HepG2 (cell line): Measurements from ENCODE around the gene CARD19. TPM values are rescaled to one million over a fixed set of nuclear protein-coding genes. Genes with fewer than 3 reads are reported as not detected.
A peak's percentile ranks its signal among the peaks of the same experiment; 100 is the strongest.

ENCODE experiments used
- CEBPZ ChIP-seq: IDR thresholded peaks from 2 replicates; pipeline ENCODE4 v1.6.1; 2012; ENCODE audit warnings: low read length, improper control_type of control experiment
- HHEX ChIP-seq: IDR thresholded peaks from 2 replicates; pipeline ENCODE4 v1.6.1; 2016; ENCODE audit warnings: control low read depth
- HNF4G ChIP-seq, 2 experiments: sonication (generic) in 1 of 2; formaldehyde crosslinking in 1 of 2; IDR thresholded peaks; 2 replicates each; pipeline versions ENCODE4 v1.4.0 to v1.6.1; 2011 to 2020; ENCODE audit warnings: borderline replicate concordance in 2 of 2, low read depth in 2 of 2, mild to moderate bottlenecking in 2 of 2, low read length in 1 of 2, missing genetic modification reagents in 1 of 2, moderate library complexity in 1 of 2
- KLF16 ChIP-seq, 2 experiments: sonication (generic) in 1 of 2; formaldehyde crosslinking in 1 of 2; IDR thresholded peaks; 2 replicates each; pipeline versions ENCODE4 v1.6.1 to v1.8.0; 2016 to 2023; ENCODE audit warnings: missing genetic modification reagents in 2 of 2, missing compliant biosample characterization in 1 of 2
- TBL1XR1 ChIP-seq: fragments of 150-350 bp; IDR thresholded peaks from 2 replicates; pipeline ENCODE4 v1.6.1; 2014; ENCODE audit warnings: borderline replicate concordance, low read length; ENCODE audit not compliant: partially characterized antibody
- ZBTB40 ChIP-seq, 2 experiments: fragments of 450-650 bp in 1 of 2; sonication (generic) in 1 of 2; formaldehyde crosslinking in 1 of 2; IDR thresholded peaks; 2 replicates each; pipeline versions ENCODE4 v1.6.1 to v1.8.0; 2016 to 2022; ENCODE audit warnings: antibody characterized with exemption in 1 of 2, mild to moderate bottlenecking in 1 of 2, missing genetic modification reagents in 1 of 2
- ZFY ChIP-seq: sonication (generic); formaldehyde crosslinking; IDR thresholded peaks from 2 replicates; pipeline ENCODE4 v1.4.0; 2020; ENCODE audit warnings: missing genetic modification reagents
- ZNF569 ChIP-seq: sonication (generic); formaldehyde crosslinking; IDR thresholded peaks from 2 replicates; pipeline ENCODE4 v1.5.0; 2020; ENCODE audit warnings: mild to moderate bottlenecking, missing genetic modification reagents, moderate library complexity, borderline replicate concordance
- ZSCAN31 ChIP-seq: sonication (generic); formaldehyde crosslinking; IDR thresholded peaks from 2 replicates; pipeline ENCODE4 v1.5.0; 2020; ENCODE audit warnings: low read depth, mild to moderate bottlenecking, missing genetic modification reagents
- polyA plus RNA-seq, 8 experiments: library from polyadenylated mRNA; depleted of rRNA in 3 of 8; stranded (reverse) in 7 of 8; unstranded in 1 of 8; fragments of >200 nt; fragmentation: Illumina TruSeq in 4 of 8; extraction: Trizol in 4 of 8; gene quantifications; 2 replicates each; pipeline versions ENCODE4 v1.2.1 to v1.2.3, GENCODE V29; 2011 to 2016; ENCODE audit warnings: low read depth in 4 of 8, missing spikeins in 1 of 8, mixed read lengths in 1 of 8; ENCODE audit not compliant: insufficient read depth in 1 of 8
- total RNA-seq, 5 experiments: library from RNA; depleted of rRNA; stranded (reverse); fragments of >200 nt; fragmentation: Illumina TruSeq; extraction: Trizol; gene quantifications; 2 replicates each; pipeline ENCODE4 v1.2.3, GENCODE V29; 2016; ENCODE audit warnings: low read depth in 1 of 5
- TF ChIP-seq, protein P1 (sequence below): sonication (generic); formaldehyde crosslinking; IDR thresholded peaks from 2 replicates; pipeline ENCODE4 v1.5.0; 2020; ENCODE audit warnings: missing genetic modification reagents
- TF ChIP-seq, protein P2 (sequence below): sonication (generic); formaldehyde crosslinking; IDR thresholded peaks from 2 replicates; pipeline ENCODE4 v1.4.0; 2020; ENCODE audit warnings: missing genetic modification reagents

The CARD19 gene
- total and polyA plus RNA-seq, 2 of the 13 experiments (the other 11 are each of a cell fraction or from before 2014, with no cell fraction given), result 18.4 to 47.2 TPM

DNA sequence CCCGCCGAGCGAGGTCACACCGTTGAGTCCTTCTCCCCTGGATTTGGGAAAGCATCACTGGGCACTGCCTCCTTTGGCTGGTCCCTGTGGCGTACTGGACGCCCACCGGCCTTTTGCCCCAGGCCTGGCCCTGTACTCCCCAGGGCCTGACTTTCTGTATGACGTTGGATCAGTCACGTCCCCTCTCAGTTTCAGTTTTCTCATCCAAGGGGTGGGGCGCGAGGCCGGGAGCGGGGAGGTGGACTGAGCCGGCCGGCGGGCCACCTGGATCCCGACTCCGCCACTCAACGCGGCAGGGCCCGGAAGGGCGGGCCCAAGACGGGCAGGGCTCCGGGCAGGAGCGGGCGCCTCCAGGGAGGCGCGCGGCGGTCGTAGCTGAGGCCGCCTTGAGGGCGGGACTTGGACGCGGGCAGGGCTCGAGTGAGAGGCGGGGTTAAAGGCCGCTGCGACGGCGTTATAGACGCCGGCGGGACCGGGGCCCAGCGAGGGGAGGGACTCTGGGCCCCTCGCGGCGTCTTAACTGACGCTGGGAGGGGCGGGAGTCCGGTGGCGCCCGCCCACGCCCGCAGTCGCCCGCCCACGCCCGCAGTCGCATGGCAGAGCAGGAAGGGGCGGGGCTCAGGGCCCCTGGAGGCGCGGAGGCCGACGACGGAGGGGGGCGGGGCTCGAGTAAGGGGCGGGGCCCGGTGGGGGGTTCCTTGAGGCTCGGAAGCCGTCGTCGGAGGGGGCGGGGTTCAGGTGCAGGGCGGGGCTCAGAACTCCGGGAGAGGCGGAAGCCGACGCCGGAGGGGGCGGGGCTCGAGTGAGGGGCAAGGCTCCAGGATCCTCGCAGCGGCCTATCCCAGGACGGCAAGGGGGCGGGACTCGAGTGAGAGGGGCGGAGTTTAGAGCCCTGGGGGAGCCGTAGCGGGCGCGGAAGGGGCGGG lies 549 bp upstream of the CARD19 start (continued):
- no peak for TF ChIP-seq ZBTB40 (IDR thresholded peaks at IDR 0.05)
- TF ChIP-seq ZBTB40 (CRISPR knock-in tag; IDR thresholded peaks at IDR 0.05), result no peak; the same call in 1 of the 2 replicates
- peak; percentile 83 for TF ChIP-seq ZFY
- TF ChIP-seq CEBPZ, result no peak
- TF ChIP-seq ZNF569 (CRISPR knock-in tag), result no peak
- TF ChIP-seq, protein P1, sequence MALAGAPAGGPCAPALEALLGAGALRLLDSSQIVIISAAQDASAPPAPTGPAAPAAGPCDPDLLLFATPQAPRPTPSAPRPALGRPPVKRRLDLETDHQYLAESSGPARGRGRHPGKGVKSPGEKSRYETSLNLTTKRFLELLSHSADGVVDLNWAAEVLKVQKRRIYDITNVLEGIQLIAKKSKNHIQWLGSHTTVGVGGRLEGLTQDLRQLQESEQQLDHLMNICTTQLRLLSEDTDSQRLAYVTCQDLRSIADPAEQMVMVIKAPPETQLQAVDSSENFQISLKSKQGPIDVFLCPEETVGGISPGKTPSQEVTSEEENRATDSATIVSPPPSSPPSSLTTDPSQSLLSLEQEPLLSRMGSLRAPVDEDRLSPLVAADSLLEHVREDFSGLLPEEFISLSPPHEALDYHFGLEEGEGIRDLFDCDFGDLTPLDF (CRISPR knock-in tag), result no peak
- no peak for TF ChIP-seq ZSCAN31
- no peak for TF ChIP-seq TBL1XR1
- TF ChIP-seq, protein P2, sequence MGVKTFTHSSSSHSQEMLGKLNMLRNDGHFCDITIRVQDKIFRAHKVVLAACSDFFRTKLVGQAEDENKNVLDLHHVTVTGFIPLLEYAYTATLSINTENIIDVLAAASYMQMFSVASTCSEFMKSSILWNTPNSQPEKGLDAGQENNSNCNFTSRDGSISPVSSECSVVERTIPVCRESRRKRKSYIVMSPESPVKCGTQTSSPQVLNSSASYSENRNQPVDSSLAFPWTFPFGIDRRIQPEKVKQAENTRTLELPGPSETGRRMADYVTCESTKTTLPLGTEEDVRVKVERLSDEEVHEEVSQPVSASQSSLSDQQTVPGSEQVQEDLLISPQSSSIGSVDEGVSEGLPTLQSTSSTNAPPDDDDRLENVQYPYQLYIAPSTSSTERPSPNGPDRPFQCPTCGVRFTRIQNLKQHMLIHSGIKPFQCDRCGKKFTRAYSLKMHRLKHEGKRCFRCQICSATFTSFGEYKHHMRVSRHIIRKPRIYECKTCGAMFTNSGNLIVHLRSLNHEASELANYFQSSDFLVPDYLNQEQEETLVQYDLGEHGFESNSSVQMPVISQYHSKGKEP, result no peak
- TF ChIP-seq HHEX (CRISPR knock-in tag), result no peak
- TF ChIP-seq HNF4G (IDR thresholded peaks at IDR 0.05; ENCODE audit: borderline replicate concordance, low read depth, low read length), result no peak
- no peak for TF ChIP-seq HNF4G (CRISPR knock-in tag; IDR thresholded peaks at IDR 0.05; ENCODE audit: borderline replicate concordance, low read depth)
- TF ChIP-seq KLF16 (CRISPR knock-in tag; IDR thresholded peaks at IDR 0.05), result 0 out of 4 replicates have a peak, but pooled peaks of 1 of the 2 experiments have one; percentile 18
